Measurements from ENCODE around the gene GALNTL6.

- TF ChIP-seq CTCF (IDR thresholded peaks at IDR 0.05) (no peak), EP300 (IDR thresholded peaks at IDR 0.05) (no peak), POLR2A (IDR thresholded peaks at IDR 0.05) (no peak)
These were observed 407.5 kb downstream of the GALNTL6 start for GRCh38 chr4:172220679-172221078.

All from stomach (tissue), 4 donors.